Upper lobe of left lung (tissue), 6 donors: ENCODE measurements around the gene SLC25A47. TPM values are rescaled to one million over a fixed set of nuclear protein-coding genes. Genes with fewer than 3 reads are reported as not detected.

Experiments
- ATAC-seq, 2 donors: fragments of 200-7000 bp; cut with Tn5 transposase; one replicate each; pipeline ENCODE4 v1.9.1; 2022; ENCODE audit warnings: mild to moderate bottlenecking in 2 of 2, moderate library complexity in 2 of 2; ENCODE audit not compliant: low FRiP score in 2 of 2
- DNase-seq, 2 donors: peaks; one replicate each; pipeline ENCODE4 v3.0.0-alpha.2; 2019 to 2020
- H3K27ac ChIP-seq, 4 donors: fragments of 200-600 bp; sonication (generic); one replicate each; pipeline ENCODE4 v1.5.1; 2016 to 2019
- H3K27me3 ChIP-seq, 4 donors: fragments of 200-600 bp; sonication (generic); one replicate each; pipeline ENCODE4 v1.5.1; 2017 to 2019
- H3K36me3 ChIP-seq, 4 donors: fragments of 200-600 bp; sonication (generic); one replicate each; pipeline ENCODE4 v1.5.1; 2016 to 2019
- H3K4me1 ChIP-seq, 4 donors: fragments of 200-600 bp; sonication (generic); one replicate each; pipeline ENCODE4 v1.5.1; 2018 to 2019
- H3K4me3 ChIP-seq, 4 donors: fragments of 200-600 bp; sonication (generic); one replicate each; pipeline ENCODE4 v1.5.1; 2017 to 2019; ENCODE audit warnings: mild to moderate bottlenecking in 2 of 4, moderate library complexity in 1 of 4
- H3K9me3 ChIP-seq, 4 donors: fragments of 200-600 bp; sonication (generic); one replicate each; pipeline ENCODE4 v1.5.1; 2018 to 2019
- EP300 ChIP-seq, 4 donors: sonication (generic); formaldehyde crosslinking; IDR thresholded peaks; one replicate each; pipeline ENCODE4 v1.5.1; 2017; ENCODE audit warnings: antibody characterized with exemption in 4 of 4, control low read depth in 2 of 4
- POLR2A ChIP-seq, 4 donors: fragments of 450-650 bp; IDR thresholded peaks; one replicate each; pipeline ENCODE4 v1.5.1; 2016 to 2017; ENCODE audit warnings: antibody characterized with exemption in 4 of 4, mild to moderate bottlenecking in 2 of 4
- POLR2AphosphoS5 ChIP-seq, 2 donors: sonication (generic); formaldehyde crosslinking; IDR thresholded peaks; one replicate each; pipeline ENCODE4 v1.5.1; 2017; ENCODE audit warnings: antibody characterized with exemption in 2 of 2
- WGBS, 2 donors: methylation state at CpG; one replicate each; pipeline ENCODE4 v1.1.5; 2017 to 2018; 5-methylcytosine and 5-hydroxymethylcytosine counted together
- total RNA-seq, 6 donors: library from RNA; depleted of rRNA in 4 of 6; stranded (reverse); fragments of >200 nt in 4 of 6; gene quantifications; one replicate each; pipeline versions ENCODE4 v1.1.0 to v1.2.1, GENCODE V29; 2016 to 2021
- TF ChIP-seq, protein P1 (sequence below), 6 experiments: fragments of 450-650 bp in 4 of 6; fragments of 200-600 bp in 2 of 6; sonication (generic) in 2 of 6; IDR thresholded peaks; one replicate each; pipeline ENCODE4 v1.5.1; 2016 to 2019; ENCODE audit warnings: antibody characterized with exemption in 6 of 6
- donor health status: DM: no; HTN: no; CAD: no; lungs with moderate emphysema.
- donor health status: DM: no; HTN: yes; CAD: no; lungs with severe emphysema.

Gene SLC25A47
- total RNA-seq = not detected

DNA sequence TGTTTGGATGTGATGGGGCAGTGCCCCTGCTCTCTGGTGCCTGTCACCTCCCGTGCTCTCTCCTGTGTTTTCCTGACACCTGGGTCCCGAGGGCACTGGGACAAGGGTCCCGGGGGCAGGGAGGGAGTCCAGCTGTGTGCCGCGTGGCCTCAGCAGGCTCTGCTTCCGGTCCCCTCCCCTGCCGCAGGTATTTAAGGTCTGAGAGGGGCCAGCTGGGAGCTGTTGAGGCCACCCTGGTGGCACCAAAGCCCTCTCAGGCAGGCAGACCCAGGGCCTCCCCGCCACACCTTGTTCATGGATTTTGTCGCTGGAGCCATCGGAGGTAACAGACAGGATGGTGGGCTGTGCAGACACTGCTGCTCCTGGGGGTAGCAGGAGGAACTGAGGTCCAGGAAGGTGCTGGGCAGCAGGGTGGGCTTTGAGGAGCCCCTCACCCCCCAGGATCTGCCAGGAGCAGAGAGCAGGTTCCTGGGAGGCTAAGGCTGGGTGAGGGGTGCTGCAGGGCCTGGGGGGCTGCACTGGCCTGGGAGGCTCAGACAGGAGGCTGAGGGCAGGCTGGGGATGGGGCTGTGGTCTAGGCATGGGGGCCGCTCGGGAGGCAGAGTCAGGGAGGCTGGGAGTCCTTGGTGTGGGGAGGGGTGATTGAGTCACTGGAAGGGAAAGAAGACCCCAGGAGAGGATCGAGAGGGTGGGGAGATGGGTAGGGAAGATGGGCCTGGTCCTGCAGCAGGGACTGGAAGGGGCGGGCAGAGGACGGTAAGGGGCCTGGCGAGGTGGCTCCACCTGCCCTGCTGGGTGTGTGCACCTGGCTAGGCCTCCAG, at the start of gene SLC25A47:
Gene SLC25A47 (plus strand): TSS at position 219 of the 821 bp plus-strand sequence. CDS start 76 bp downstream, at position 295.
- Histone ChIP-seq H3K27me3 (no peaks in the 10 kb centered on the region), H3K27ac (no peak within 1 kb of the TSS), H3K4me1 (peaks cover 3% of the 10 kb centered on the region in 4 donors), H3K4me3 (no peak within 1 kb of the TSS), H3K9me3 (no peaks in the 10 kb centered on the region), H3K36me3 (no peaks in the 10 kb centered on the region)
- 92 to 95% methylated on average over 9 to 16 of the region's 16 CpGs for WGBS, 2 donors
- no peak for ATAC-seq
- TF ChIP-seq POLR2A (IDR thresholded peaks at IDR 0.05) (no peak), EP300 (IDR thresholded peaks at IDR 0.05) (no peak), POLR2AphosphoS5 (IDR thresholded peaks at IDR 0.05) (no peak)
- TF ChIP-seq, protein P1, sequence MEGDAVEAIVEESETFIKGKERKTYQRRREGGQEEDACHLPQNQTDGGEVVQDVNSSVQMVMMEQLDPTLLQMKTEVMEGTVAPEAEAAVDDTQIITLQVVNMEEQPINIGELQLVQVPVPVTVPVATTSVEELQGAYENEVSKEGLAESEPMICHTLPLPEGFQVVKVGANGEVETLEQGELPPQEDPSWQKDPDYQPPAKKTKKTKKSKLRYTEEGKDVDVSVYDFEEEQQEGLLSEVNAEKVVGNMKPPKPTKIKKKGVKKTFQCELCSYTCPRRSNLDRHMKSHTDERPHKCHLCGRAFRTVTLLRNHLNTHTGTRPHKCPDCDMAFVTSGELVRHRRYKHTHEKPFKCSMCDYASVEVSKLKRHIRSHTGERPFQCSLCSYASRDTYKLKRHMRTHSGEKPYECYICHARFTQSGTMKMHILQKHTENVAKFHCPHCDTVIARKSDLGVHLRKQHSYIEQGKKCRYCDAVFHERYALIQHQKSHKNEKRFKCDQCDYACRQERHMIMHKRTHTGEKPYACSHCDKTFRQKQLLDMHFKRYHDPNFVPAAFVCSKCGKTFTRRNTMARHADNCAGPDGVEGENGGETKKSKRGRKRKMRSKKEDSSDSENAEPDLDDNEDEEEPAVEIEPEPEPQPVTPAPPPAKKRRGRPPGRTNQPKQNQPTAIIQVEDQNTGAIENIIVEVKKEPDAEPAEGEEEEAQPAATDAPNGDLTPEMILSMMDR (IDR thresholded peaks at IDR 0.05) = no peak
- no peak for DNase-seq

DNA sequence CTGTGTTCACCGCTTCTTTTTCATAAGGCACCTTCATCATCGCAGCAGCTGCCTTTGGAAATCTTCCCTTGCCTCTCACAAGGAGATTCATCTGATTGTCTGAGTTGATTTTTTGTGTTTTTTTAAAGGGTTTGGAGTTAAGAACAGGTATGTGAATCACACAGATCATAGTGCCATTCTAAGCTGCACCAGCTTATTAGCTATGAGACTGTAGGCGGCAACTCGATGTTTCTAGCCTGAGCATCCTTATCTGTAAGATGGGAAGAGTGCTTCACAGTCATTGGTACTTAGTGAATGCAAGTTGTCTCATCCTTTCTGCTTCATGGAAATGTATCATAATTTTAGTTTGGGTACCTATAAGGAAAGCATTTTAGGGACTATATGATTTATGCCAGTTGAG, 48.9 kb upstream of the SLC25A47 start:
- Histone ChIP-seq H3K27me3 (no peaks in the 10 kb centered on the region), H3K4me1 (peaks cover 18 to 47% (median 27%) of the 10 kb centered on the region in 4 donors), H3K4me3 (no peak overlapping the region), H3K9me3 (no peaks in the 10 kb centered on the region), H3K27ac (no peak overlapping the region), H3K36me3 (peaks cover 0 to 19% (median 4%) of the 10 kb centered on the region in 4 donors)
- DNase-seq (no peak), ATAC-seq (no peak)
- TF ChIP-seq EP300 (IDR thresholded peaks at IDR 0.05) = no peak
- no peak for TF ChIP-seq POLR2AphosphoS5 (IDR thresholded peaks at IDR 0.05)
- TF ChIP-seq, protein P1 (IDR thresholded peaks at IDR 0.05) = no peak
- TF ChIP-seq POLR2A (IDR thresholded peaks at IDR 0.05) = no peak
- WGBS, 2 donors = 97 to 98% methylated on average over 4 of the region's 4 CpGs

DNA sequence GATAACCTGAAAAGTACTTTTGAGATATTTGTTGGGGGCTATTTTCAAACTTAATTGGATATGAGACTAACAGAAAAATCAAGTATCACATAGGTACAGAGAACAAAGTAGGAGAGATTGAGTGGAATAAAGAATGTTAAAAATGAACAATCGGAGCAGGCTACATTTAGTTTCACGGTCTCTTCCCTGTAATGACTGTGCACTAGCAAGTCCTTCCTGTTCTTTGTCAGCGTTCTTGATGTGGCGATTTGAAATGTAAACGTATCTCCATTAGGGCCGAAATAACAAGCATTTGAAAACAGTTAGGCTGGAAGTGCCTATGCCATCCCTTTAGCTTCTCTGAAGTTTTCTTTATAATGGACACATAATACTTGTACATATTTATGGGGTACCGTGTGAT, 47.9 kb upstream of the SLC25A47 start:
- Histone ChIP-seq H3K27me3 (no peaks in the 10 kb centered on the region), H3K27ac (peak overlapping the region in 2 of 4 donors; percentile 18 to 31), H3K4me3 (no peak overlapping the region), H3K4me1 (peaks cover 26 to 56% (median 34%) of the 10 kb centered on the region in 4 donors), H3K9me3 (no peaks in the 10 kb centered on the region), H3K36me3 (peaks cover 0 to 19% (median 4%) of the 10 kb centered on the region in 4 donors)
- DNase-seq (no peak), ATAC-seq (no peak)
- TF ChIP-seq, protein P1 (IDR thresholded peaks at IDR 0.05) = no peak
- TF ChIP-seq POLR2AphosphoS5 (IDR thresholded peaks at IDR 0.05) (no peak), POLR2A (IDR thresholded peaks at IDR 0.05) (no peak), EP300 (IDR thresholded peaks at IDR 0.05) (no peak)
- WGBS, 2 donors = 33 to 44% methylated on average over 7 of the region's 7 CpGs

GRCh38 chr14:100278702-100279101, 44.4 kb upstream of the SLC25A47 start:
- Histone ChIP-seq H3K27ac (peak overlapping the region in 2 of 4 donors; percentile 41 to 48), H3K4me3 (no peak overlapping the region), H3K36me3 (peaks cover 0 to 27% (median 5%) of the 10 kb centered on the region in 4 donors), H3K9me3 (no peaks in the 10 kb centered on the region), H3K27me3 (no peaks in the 10 kb centered on the region), H3K4me1 (peaks cover 26 to 79% (median 51%) of the 10 kb centered on the region in 4 donors)
- DNase-seq = peak; percentile 66 to 81
- TF ChIP-seq, protein P1 (IDR thresholded peaks at IDR 0.05) = peak in 3 of 6 experiments; percentile 15 to 39 (median 29)
- TF ChIP-seq POLR2A (IDR thresholded peaks at IDR 0.05) = no peak
- TF ChIP-seq EP300 (IDR thresholded peaks at IDR 0.05) = peak in 1 of 4 donors; percentile 25
- 33 to 43% methylated on average over 7 to 8 of the region's 8 CpGs for WGBS, 2 donors
- peak; percentile 37 to 73 for ATAC-seq
